Measurements from ENCODE around the gene COX8A.

COX8A gene

GRCh38 chr11:64003807-64004589 is 29.6 kb downstream of the COX8A start:
- DNase-seq: no peak

GRCh38 chr11:64004590-64004984 is 30.2 kb downstream of the COX8A start:
- DNase-seq: no peak

GRCh38 chr11:64005691-64006090 is 31.3 kb downstream of the COX8A start:
- DNase-seq: no peak

GRCh38 chr11:64006398-64006797 is 32.0 kb downstream of the COX8A start:
- no peak for DNase-seq

- DNase-seq: no peak
Measured at GRCh38 chr11:64007160-64007628, 32.8 kb downstream of the COX8A start.

- no peak for DNase-seq
Measured at GRCh38 chr11:64007629-64008282, 33.3 kb downstream of the COX8A start.

GRCh38 chr11:64008283-64008913 is 34.0 kb downstream of the COX8A start:
- DNase-seq: no peak

- no peak for DNase-seq
Measured at GRCh38 chr11:64008914-64009633, 34.7 kb downstream of the COX8A start.

- no peak for DNase-seq
Measured at GRCh38 chr11:64009710-64010109, 35.3 kb downstream of the COX8A start.

- DNase-seq: no peak
Measured at GRCh38 chr11:64010783-64011182, 36.4 kb downstream of the COX8A start.

GRCh38 chr11:64011371-64011770 is 37.0 kb downstream of the COX8A start:
- DNase-seq: no peak

- no peak for DNase-seq
Measured at GRCh38 chr11:64013141-64013896, 38.9 kb downstream of the COX8A start.

- DNase-seq: no peak
Measured at GRCh38 chr11:64014356-64014755, 39.9 kb downstream of the COX8A start.

- no peak for DNase-seq
Measured at GRCh38 chr11:64015510-64015909, 41.1 kb downstream of the COX8A start.

- no peak for DNase-seq
Measured at GRCh38 chr11:64015935-64016845, 41.8 kb downstream of the COX8A start.

- DNase-seq: no peak
Measured at GRCh38 chr11:64017945-64018224, 43.5 kb downstream of the COX8A start.

GRCh38 chr11:64018310-64018709 is 43.9 kb downstream of the COX8A start:
- DNase-seq: no peak

- DNase-seq: no peak
Measured at GRCh38 chr11:64019106-64020037, 45.0 kb downstream of the COX8A start.

- no peak for DNase-seq
Measured at GRCh38 chr11:64020976-64021756, 46.7 kb downstream of the COX8A start.

GRCh38 chr11:64021757-64022093 is 47.3 kb downstream of the COX8A start:
- DNase-seq: no peak

Measured in NCI-H1048 (cell line).